Stimulated activated naive B cell treated with anti-CD40 and anti-IgM and Interleukin-4, amounts not matched to agents 10 μg/mL and 1 μg/mL and 100 μg/mL, for 72 hours (primary cell): ENCODE data around the gene RIN3.

Experiments
- ATAC-seq, 2 donors: fragments of 150-1000 bp; cut with Tn5 transposase; replicated peaks; 2 replicates each; pipeline ENCODE4 v1.10.0; 2021; ENCODE audit warnings: moderate library complexity in 1 of 2
- DNase-seq: peaks from one replicate; pipeline ENCODE4 v3.0.0; 2021
- H3K27ac Mint-ChIP-seq: one replicate; pipeline ENCODE4 v1.8.0; 2022; ENCODE audit warnings: mild to moderate bottlenecking, mixed read lengths
- H3K27me3 Mint-ChIP-seq, 2 donors: one replicate each; pipeline ENCODE4 v1.8.0; 2022; ENCODE audit warnings: mixed read lengths in 2 of 2
- H3K36me3 Mint-ChIP-seq, 2 donors: one replicate each; pipeline ENCODE4 v1.8.0; 2022; ENCODE audit warnings: mixed read lengths in 2 of 2, mild to moderate bottlenecking in 1 of 2
- H3K4me1 Mint-ChIP-seq, 2 donors: one replicate each; pipeline ENCODE4 v1.8.0; 2022; ENCODE audit warnings: mixed read lengths in 2 of 2, mild to moderate bottlenecking in 1 of 2
- H3K4me3 Mint-ChIP-seq, 2 donors: one replicate each; pipeline ENCODE4 v1.8.0; 2022; ENCODE audit warnings: mild to moderate bottlenecking in 2 of 2, mixed read lengths in 2 of 2, moderate library complexity in 1 of 2
- H3K9me3 Mint-ChIP-seq, 2 donors: one replicate each; pipeline ENCODE4 v1.8.0; 2022; ENCODE audit warnings: mixed read lengths in 2 of 2, mild to moderate bottlenecking in 1 of 2

The RIN3 gene

DNA sequence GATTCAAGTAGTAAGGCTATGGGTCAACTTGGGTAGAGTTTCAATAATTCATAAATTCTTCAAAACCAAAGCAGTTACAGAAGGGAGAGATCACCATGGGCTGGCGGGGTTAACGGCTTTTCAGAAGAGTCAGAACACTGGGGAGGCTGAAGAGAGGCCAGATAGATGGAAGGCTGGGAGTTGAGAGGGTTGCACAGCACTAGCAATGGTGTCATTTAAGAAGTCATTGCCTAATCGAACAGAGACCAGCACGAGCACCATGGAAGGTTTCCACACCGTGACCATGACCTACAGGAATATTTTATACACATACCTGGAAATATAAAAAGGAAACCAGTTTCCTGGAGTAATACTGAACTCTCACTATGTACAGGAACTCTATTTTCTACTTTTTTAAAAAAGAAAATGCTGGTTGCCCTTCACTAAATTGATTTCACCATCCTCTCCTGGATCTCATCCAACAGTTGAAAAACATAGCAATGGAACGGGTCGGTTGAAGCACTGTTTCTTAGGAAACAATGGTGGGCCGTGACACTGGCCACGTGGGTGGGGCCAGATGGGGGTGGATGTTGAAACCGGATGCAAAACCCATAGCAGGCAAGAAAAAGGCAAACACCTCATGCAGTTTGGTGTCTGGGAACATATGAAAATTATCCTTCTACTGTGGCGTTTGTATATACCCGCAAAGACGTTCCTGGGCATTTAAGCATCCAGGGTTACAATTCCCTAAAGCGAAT is 38.0 kb upstream of the RIN3 start:
- peaks cover 4 to 6% of the 10 kb centered on the region in 2 donors for H3K9me3 Mint-ChIP-seq
- no peak for ATAC-seq
- peaks cover 3 to 12% of the 10 kb centered on the region in 2 donors for H3K27me3 Mint-ChIP-seq
- peaks cover 2 to 13% of the 10 kb centered on the region in 2 donors for H3K4me1 Mint-ChIP-seq
- DNase-seq: no peak
- peaks cover 0 to under 1% of the 10 kb centered on the region in 2 donors for H3K36me3 Mint-ChIP-seq
- H3K4me3 Mint-ChIP-seq: no peak overlapping the region
- H3K27ac Mint-ChIP-seq: no peak overlapping the region

GRCh38 chr14:92480856-92481255 is 32.7 kb upstream of the RIN3 start:
- H3K4me1 Mint-ChIP-seq: no peaks in the 10 kb centered on the region
- peaks cover 0 to 4% of the 10 kb centered on the region in 2 donors for H3K36me3 Mint-ChIP-seq
- H3K27ac Mint-ChIP-seq: no peak overlapping the region
- H3K27me3 Mint-ChIP-seq: peaks cover 29 to 33% of the 10 kb centered on the region in 2 donors
- no peak overlapping the region for H3K4me3 Mint-ChIP-seq
- no peak for ATAC-seq
- H3K9me3 Mint-ChIP-seq: peaks cover 4 to 6% of the 10 kb centered on the region in 2 donors
- DNase-seq: no peak

DNA sequence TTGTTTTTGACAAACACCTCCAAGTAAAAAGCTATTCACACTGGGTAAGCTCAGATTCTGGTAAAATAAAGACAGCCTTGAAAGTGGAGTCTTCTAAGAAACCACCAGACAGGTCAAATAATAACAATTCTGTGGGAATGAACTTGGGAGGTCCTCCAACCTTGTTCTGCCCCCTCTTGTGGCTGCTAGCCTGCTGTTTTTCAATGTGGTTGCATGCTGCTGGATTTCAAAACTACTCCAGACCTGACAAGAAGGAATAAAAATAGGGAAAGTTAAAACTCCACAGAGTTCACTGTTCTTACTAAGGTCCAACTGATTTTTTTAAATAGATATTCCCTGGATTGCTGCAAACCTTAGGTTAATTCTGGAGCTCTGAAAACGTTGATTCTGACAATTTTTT is 32.2 kb upstream of the RIN3 start:
- Mint-ChIP-seq H3K9me3 (peaks cover 4 to 6% of the 10 kb centered on the region in 2 donors), H3K27ac (no peak overlapping the region), H3K27me3 (peaks cover 29 to 33% of the 10 kb centered on the region in 2 donors), H3K4me3 (no peak overlapping the region), H3K4me1 (no peaks in the 10 kb centered on the region), H3K36me3 (peaks cover 0 to 4% of the 10 kb centered on the region in 2 donors)
- no peak for ATAC-seq
- DNase-seq: no peak

- Mint-ChIP-seq H3K4me3 (no peak overlapping the region), H3K27ac (peak overlapping the region; percentile 14), H3K27me3 (peaks cover 31 to 35% of the 10 kb centered on the region in 2 donors), H3K9me3 (peaks cover 4 to 6% of the 10 kb centered on the region in 2 donors), H3K4me1 (no peaks in the 10 kb centered on the region), H3K36me3 (peaks cover 0 to 4% of the 10 kb centered on the region in 2 donors)
- ATAC-seq: no peak
- no peak for DNase-seq
Measured at GRCh38 chr14:92481811-92482555, 31.6 kb upstream of the RIN3 start.

GRCh38 chr14:92482621-92483319 is 30.8 kb upstream of the RIN3 start:
- Mint-ChIP-seq H3K9me3 (peaks cover 2 to 6% of the 10 kb centered on the region in 2 donors), H3K27ac (no peak overlapping the region), H3K36me3 (peaks cover 0 to 4% of the 10 kb centered on the region in 2 donors), H3K4me1 (peaks cover 0 to 4% of the 10 kb centered on the region in 2 donors), H3K4me3 (no peak overlapping the region), H3K27me3 (peaks cover 33 to 42% of the 10 kb centered on the region in 2 donors)
- ATAC-seq (no peak), DNase-seq (no peak)

GRCh38 chr14:92484132-92484823 is 29.3 kb upstream of the RIN3 start:
- no peak overlapping the region for H3K4me3 Mint-ChIP-seq
- ATAC-seq (no peak), DNase-seq (no peak)
- peaks cover 0 to 4% of the 10 kb centered on the region in 2 donors for H3K36me3 Mint-ChIP-seq
- H3K9me3 Mint-ChIP-seq: no peaks in the 10 kb centered on the region
- no peak overlapping the region for H3K27ac Mint-ChIP-seq
- H3K4me1 Mint-ChIP-seq: peaks cover 6 to 9% of the 10 kb centered on the region in 2 donors
- H3K27me3 Mint-ChIP-seq: peaks cover 35 to 52% of the 10 kb centered on the region in 2 donors

DNA sequence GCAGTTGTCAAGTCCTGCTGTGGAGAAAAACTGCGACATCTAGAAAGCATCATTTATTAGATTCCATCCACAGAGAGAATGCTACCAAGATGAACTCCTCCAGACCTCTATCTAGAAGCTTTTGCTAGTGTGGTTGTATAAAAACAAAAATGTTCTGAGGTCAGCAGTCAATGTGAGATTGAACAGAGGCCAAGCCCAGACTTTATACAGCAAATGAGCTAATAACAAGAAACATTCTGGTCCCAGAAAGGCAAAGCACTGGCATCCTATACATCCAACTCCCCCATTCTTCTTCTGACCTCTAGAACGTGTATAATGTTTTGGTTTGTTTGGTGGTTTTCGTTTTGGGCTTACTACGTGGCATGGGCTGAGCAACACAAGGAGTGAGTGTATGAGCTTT is 26.7 kb upstream of the RIN3 start:
- Mint-ChIP-seq H3K27ac (no peak overlapping the region), H3K4me3 (no peak overlapping the region), H3K27me3 (peaks cover 30 to 47% of the 10 kb centered on the region in 2 donors), H3K36me3 (no peaks in the 10 kb centered on the region), H3K9me3 (no peaks in the 10 kb centered on the region), H3K4me1 (peaks cover 6 to 9% of the 10 kb centered on the region in 2 donors)
- ATAC-seq (no peak), DNase-seq (no peak)

- ATAC-seq (no peak), DNase-seq (no peak)
- peaks cover 6 to 9% of the 10 kb centered on the region in 2 donors for H3K4me1 Mint-ChIP-seq
- no peaks in the 10 kb centered on the region for H3K9me3 Mint-ChIP-seq
- no peaks in the 10 kb centered on the region for H3K36me3 Mint-ChIP-seq
- peaks cover 24 to 41% of the 10 kb centered on the region in 2 donors for H3K27me3 Mint-ChIP-seq
- H3K27ac Mint-ChIP-seq: no peak overlapping the region
- H3K4me3 Mint-ChIP-seq: no peak overlapping the region
Measured at GRCh38 chr14:92487513-92488133, 26.0 kb upstream of the RIN3 start.

GRCh38 chr14:92489394-92490238 is 24.0 kb upstream of the RIN3 start:
- no peaks in the 10 kb centered on the region for H3K36me3 Mint-ChIP-seq
- H3K4me1 Mint-ChIP-seq: peaks cover 9% of the 10 kb centered on the region in 2 donors
- peaks cover 21 to 32% of the 10 kb centered on the region in 2 donors for H3K27me3 Mint-ChIP-seq

GRCh38 chr14:92490239-92490959 is 23.2 kb upstream of the RIN3 start:
- H3K27me3 Mint-ChIP-seq: peaks cover 21 to 31% of the 10 kb centered on the region in 2 donors
- no peaks in the 10 kb centered on the region for H3K36me3 Mint-ChIP-seq
- ATAC-seq: no peak
- no peak for DNase-seq
- H3K4me3 Mint-ChIP-seq: no peak overlapping the region
- H3K27ac Mint-ChIP-seq: no peak overlapping the region
- no peaks in the 10 kb centered on the region for H3K9me3 Mint-ChIP-seq
- H3K4me1 Mint-ChIP-seq: peaks cover 13 to 14% of the 10 kb centered on the region in 2 donors

More at GRCh38 chr14:92489394-92490238, 24.0 kb upstream of the RIN3 start:
- no peak overlapping the region for H3K4me3 Mint-ChIP-seq
- ATAC-seq (no peak), DNase-seq (no peak)
- no peaks in the 10 kb centered on the region for H3K9me3 Mint-ChIP-seq
- no peak overlapping the region for H3K27ac Mint-ChIP-seq

- Mint-ChIP-seq H3K36me3 (no peaks in the 10 kb centered on the region), H3K4me3 (no peak overlapping the region), H3K4me1 (peaks cover 13 to 18% of the 10 kb centered on the region in 2 donors), H3K27me3 (peaks cover 21 to 30% of the 10 kb centered on the region in 2 donors), H3K9me3 (no peaks in the 10 kb centered on the region), H3K27ac (no peak overlapping the region)
- ATAC-seq: no peak
- no peak for DNase-seq
Measured at GRCh38 chr14:92491782-92492181, 21.8 kb upstream of the RIN3 start.

- Mint-ChIP-seq H3K27me3 (peaks cover 16 to 28% of the 10 kb centered on the region in 2 donors), H3K9me3 (no peaks in the 10 kb centered on the region), H3K36me3 (no peaks in the 10 kb centered on the region), H3K27ac (no peak overlapping the region), H3K4me3 (no peak overlapping the region), H3K4me1 (peaks cover 11 to 18% of the 10 kb centered on the region in 2 donors)
- no peak for ATAC-seq
- no peak for DNase-seq
Measured at GRCh38 chr14:92492258-92492657, 21.3 kb upstream of the RIN3 start.
